CD14-positive monocyte (primary cell): Measurements from ENCODE around the gene GDI2. TPM values are rescaled to one million over a fixed set of nuclear protein-coding genes. Genes with fewer than 3 reads are reported as not detected.
"Not testable (repeated sequence)": the region's sequence is repeated elsewhere in the genome, so short reads cannot be mapped to it uniquely, and the experiment has no call there.

Experiments
- DNase-seq, 3 donors: peaks; one replicate each; pipeline ENCODE4 v3.0.0-alpha.2; 2011 to 2022
- H2AFZ ChIP-seq: 2 replicates; pipeline ENCODE4 v1.6.0; 2012; ENCODE audit warnings: mild to moderate bottlenecking, low read depth, low read length, inconsistent platforms; ENCODE audit not compliant: insufficient read depth, poor library complexity, severe bottlenecking
- H3K27ac ChIP-seq, 2 donors: 1 replicate in 1 of 2; 2 replicates in 1 of 2; pipeline ENCODE4 v1.5.1; 2012 to 2013; ENCODE audit warnings: low read length in 2 of 2, control low read depth in 1 of 2, inconsistent platforms in 1 of 2, low read depth in 1 of 2, mild to moderate bottlenecking in 1 of 2
- H3K27me3 ChIP-seq, 2 donors: one replicate each; pipeline versions ENCODE4 v1.6.0 to v1.6.1; 2011 to 2013; ENCODE audit warnings: low read length in 2 of 2; ENCODE audit not compliant: control insufficient read depth in 2 of 2, insufficient read depth in 2 of 2
- H3K36me3 ChIP-seq, 2 donors: replicated peaks in 1 of 2; 1 replicate in 1 of 2; 2 replicates in 1 of 2; pipeline versions ENCODE4 v1.5.1 to v1.6.1; 2012 to 2013; ENCODE audit warnings: low read length in 2 of 2, control low read depth in 1 of 2, inconsistent platforms in 1 of 2, mild to moderate bottlenecking in 1 of 2; ENCODE audit not compliant: insufficient read depth in 2 of 2, control insufficient read depth in 1 of 2
- H3K4me1 ChIP-seq, 2 donors: 1 replicate in 1 of 2; 2 replicates in 1 of 2; pipeline versions ENCODE4 v1.5.1 to v1.6.1; 2012 to 2013; ENCODE audit warnings: low read length in 2 of 2, control low read depth in 1 of 2, inconsistent platforms in 1 of 2, mild to moderate bottlenecking in 1 of 2, moderate library complexity in 1 of 2; ENCODE audit not compliant: insufficient read depth in 2 of 2, control insufficient read depth in 1 of 2
- H3K4me2 ChIP-seq: replicated peaks from 2 replicates; pipeline ENCODE3; 2012; ENCODE audit warnings: low read length, moderate library complexity, mild to moderate bottlenecking; ENCODE audit not compliant: poor library complexity, severe bottlenecking; ENCODE audit errors: extremely low read depth
- H3K4me3 ChIP-seq, 3 experiments: fragments of 200-600 bp in 1 of 3; sonication (generic) in 1 of 3; replicated peaks in 1 of 3; 1 replicate in 2 of 3; 2 replicates in 1 of 3; pipeline ENCODE4 v1.5.1; 2011 to 2013; ENCODE audit warnings: low read length in 3 of 3, mild to moderate bottlenecking in 3 of 3, control low read depth in 2 of 3, low read depth in 2 of 3, inconsistent platforms in 1 of 3, moderate library complexity in 1 of 3
- H3K79me2 ChIP-seq: 2 replicates; pipeline ENCODE4 v1.6.0; 2012; ENCODE audit warnings: mild to moderate bottlenecking, control low read depth, inconsistent platforms, low read length, moderate library complexity; ENCODE audit not compliant: insufficient read depth
- H3K9ac ChIP-seq: 2 replicates; pipeline ENCODE4 v1.6.0; 2017; ENCODE audit warnings: low read length, mild to moderate bottlenecking; ENCODE audit not compliant: insufficient read depth, poor library complexity, severe bottlenecking
- H3K9me3 ChIP-seq, 2 donors: replicated peaks in 1 of 2; 1 replicate in 1 of 2; 2 replicates in 1 of 2; pipeline versions ENCODE4 v1.5.1 to v1.6.1; 2012 to 2013; ENCODE audit warnings: low read length in 2 of 2, control low read depth in 1 of 2; ENCODE audit not compliant: control insufficient read depth in 1 of 2, insufficient read depth in 1 of 2
- H4K20me1 ChIP-seq: 2 replicates; pipeline ENCODE4 v1.6.0; 2012; ENCODE audit warnings: mild to moderate bottlenecking, low read length, control low read depth, moderate library complexity; ENCODE audit not compliant: insufficient read depth
- H3K27ac Mint-ChIP-seq, 7 donors: one replicate each; pipeline ENCODE4 v1.8.0; 2020; ENCODE audit warnings: mild to moderate bottlenecking in 7 of 7, mixed read lengths in 7 of 7, moderate library complexity in 6 of 7, inconsistent platforms in 2 of 7
- H3K27me3 Mint-ChIP-seq, 3 donors: one replicate each; pipeline ENCODE4 v1.8.0; 2021 to 2022; ENCODE audit warnings: low read depth in 3 of 3, mild to moderate bottlenecking in 3 of 3, mixed read lengths in 3 of 3, moderate library complexity in 3 of 3, inconsistent platforms in 1 of 3
- H3K36me3 Mint-ChIP-seq, 2 donors: one replicate each; pipeline ENCODE4 v1.8.0; 2020; ENCODE audit warnings: mixed read lengths in 2 of 2, inconsistent platforms in 1 of 2, mild to moderate bottlenecking in 1 of 2
- H3K4me1 Mint-ChIP-seq: one replicate; pipeline ENCODE4 v1.8.0; 2020; ENCODE audit warnings: mild to moderate bottlenecking, mixed read lengths
- H3K4me3 Mint-ChIP-seq, 2 donors: one replicate each; pipeline ENCODE4 v1.8.0; 2020; ENCODE audit warnings: mild to moderate bottlenecking in 2 of 2, mixed read lengths in 2 of 2, moderate library complexity in 1 of 2
- H3K9me3 Mint-ChIP-seq, 7 donors: one replicate each; pipeline ENCODE4 v1.8.0; 2020 to 2022; ENCODE audit warnings: mixed read lengths in 7 of 7, mild to moderate bottlenecking in 6 of 7, moderate library complexity in 6 of 7, inconsistent platforms in 2 of 7
- CTCF ChIP-seq: fragments of 200-600 bp; IDR thresholded peaks from one replicate; pipeline ENCODE4 v1.8.0; 2022; ENCODE audit warnings: antibody characterized with exemption, mild to moderate bottlenecking
- WGBS: methylation state at CpG from one replicate; pipeline ENCODE4 v1.1.5; 2013; ENCODE audit warnings: missing lambda C conversion rate; ENCODE audit not compliant: insufficient coverage; 5-methylcytosine and 5-hydroxymethylcytosine counted together
- intact Hi-C, 2 donors: fragments of 100-400 bp; cut with micrococcal nuclease; formaldehyde crosslinking; loops; one replicate each; pipeline versions ENCODE4 v1.15.0 to v1.15.1; 2023
- polyA plus RNA-seq, 3 donors: library from polyadenylated mRNA; depleted of rRNA in 1 of 3; unstranded in 2 of 3; stranded (reverse) in 1 of 3; fragments of 300-500 nt in 2 of 3; fragments of >200 nt in 1 of 3; fragmentation: Illumina TruSeq in 2 of 3; gene quantifications; 1 replicate in 2 of 3; 2 replicates in 1 of 3; pipeline ENCODE4 v1.2.3, GENCODE V29; 2012 to 2021

Gene GDI2
- polyA plus RNA-seq, 3 donors: 100 to 320 (median 316) TPM

GRCh38 chr10:5779730-5780129 is 33.5 kb downstream of the GDI2 start:
- Histone ChIP-seq H3K4me1 (peaks cover 0 to 6% of the 10 kb centered on the region in 2 donors), H3K4me3 (no peak overlapping the region), H4K20me1 (peaks cover 98% of the 10 kb centered on the region), H2AFZ (no peak overlapping the region), H3K79me2 (peaks cover 99% of the 10 kb centered on the region), H3K9ac (no peak overlapping the region), H3K36me3 (peaks cover 52 to 87% of the 10 kb centered on the region in 2 donors), H3K27me3 (no peaks in the 10 kb centered on the region), H3K9me3 (no peaks in the 10 kb centered on the region), H3K27ac (no peak overlapping the region), H3K4me2 (no peak overlapping the region)
- Mint-ChIP-seq H3K27me3 (no peaks in the 10 kb centered on the region), H3K27ac (peak overlapping the region in 1 of 7 donors; percentile 15), H3K36me3 (peaks cover 66 to 85% of the 10 kb centered on the region in 2 donors), H3K4me1 (peaks cover 27% of the 10 kb centered on the region), H3K4me3 (no peak overlapping the region), H3K9me3 (no peaks in the 10 kb centered on the region)
- no peak for TF ChIP-seq CTCF
- intact Hi-C loops: no loop called here
- 100% methylated on average over 1 of the region's 3 CpGs for WGBS
- no peak for DNase-seq

GRCh38 chr10:5777758-5778157 is 35.5 kb downstream of the GDI2 start:
- H3K27me3 ChIP-seq, H3K27ac ChIP-seq, H3K4me3 Mint-ChIP-seq, H3K4me1 ChIP-seq, H3K4me3 ChIP-seq, H3K4me2 ChIP-seq, intact Hi-C loops, DNase-seq, H3K9me3 ChIP-seq, H2AFZ ChIP-seq, H3K9ac ChIP-seq, H3K9me3 Mint-ChIP-seq, H3K27me3 Mint-ChIP-seq: not testable (repeated sequence)
- H3K36me3 Mint-ChIP-seq: peaks cover 65 to 85% of the 10 kb centered on the region in 2 donors
- WGBS: no CpG with 5 or more reads among the region's 3 CpGs
- H3K4me1 Mint-ChIP-seq: peaks cover 22% of the 10 kb centered on the region
- H3K27ac Mint-ChIP-seq: peak overlapping the region in 2 of 7 donors; percentile 50 to 54
- Histone ChIP-seq H4K20me1 (peaks cover 100% of the 10 kb centered on the region), H3K79me2 (peaks cover 99% of the 10 kb centered on the region), H3K36me3 (peaks cover 52 to 88% of the 10 kb centered on the region in 2 donors)
